Activated effector memory CD4-positive, alpha-beta T cell treated with anti-CD3 and anti-CD28 coated beads, Interleukin-2, amount 50 U/mL, for 16 hours (primary cell): ENCODE measurements around the gene GIGYF2.

ENCODE experiments used
- DNase-seq: peaks from one replicate; pipeline ENCODE4 v3.0.0-alpha.2; 2020

Gene GIGYF2

GRCh38 chr2:232761301-232761907 is 64.3 kb downstream of the GIGYF2 start:
- DNase-seq = peak; percentile 67

- no peak for DNase-seq
Observed at GRCh38 chr2:232767866-232768265, 70.7 kb downstream of the GIGYF2 start.

- DNase-seq = no peak
Observed at GRCh38 chr2:232770207-232770606, 73.1 kb downstream of the GIGYF2 start.

GRCh38 chr2:232771870-232772269 is 74.7 kb downstream of the GIGYF2 start:
- DNase-seq = no peak

- DNase-seq = no peak
Observed at GRCh38 chr2:232772531-232772930, 75.4 kb downstream of the GIGYF2 start.

GRCh38 chr2:232773815-232774214 is 76.7 kb downstream of the GIGYF2 start:
- DNase-seq = no peak

GRCh38 chr2:232776435-232776834 is 79.3 kb downstream of the GIGYF2 start, which contains the start of gene KCNJ13:
Gene KCNJ13 (minus strand): TSS chr2:232776565. CDS start chr2:232771362, 5,203 bp downstream.
- DNase-seq = no peak

- DNase-seq = no peak
Observed at GRCh38 chr2:232777276-232777675, 80.1 kb downstream of the GIGYF2 start.

GRCh38 chr2:232779465-232779864 is 82.3 kb downstream of the GIGYF2 start:
- no peak for DNase-seq

- DNase-seq = no peak
Observed at GRCh38 chr2:232779934-232780333, 82.8 kb downstream of the GIGYF2 start.

- peak; percentile 64 for DNase-seq
Observed at GRCh38 chr2:232781765-232782164, 84.6 kb downstream of the GIGYF2 start.

GRCh38 chr2:232783278-232783677 is 86.1 kb downstream of the GIGYF2 start:
- DNase-seq = no peak

GRCh38 chr2:232787806-232788205 is 90.7 kb downstream of the GIGYF2 start:
- no peak for DNase-seq

GRCh38 chr2:232789082-232789481 is 92.0 kb downstream of the GIGYF2 start:
- DNase-seq = no peak

GRCh38 chr2:232791518-232791917 is 94.4 kb downstream of the GIGYF2 start:
- DNase-seq = no peak

- DNase-seq = no peak
Observed at GRCh38 chr2:232793271-232793670, 96.1 kb downstream of the GIGYF2 start.

GRCh38 chr2:232794981-232795380 is 97.8 kb downstream of the GIGYF2 start:
- no peak for DNase-seq

GRCh38 chr2:232795920-232796319 is 98.8 kb downstream of the GIGYF2 start:
- DNase-seq = no peak

GRCh38 chr2:232798187-232798586 is 101.1 kb downstream of the GIGYF2 start:
- no peak for DNase-seq

- DNase-seq = no peak
Observed at GRCh38 chr2:232800166-232800565, 103.0 kb downstream of the GIGYF2 start.

- DNase-seq = no peak
Observed at GRCh38 chr2:232802091-232802490, 105.0 kb downstream of the GIGYF2 start.

GRCh38 chr2:232809349-232810124 is 112.4 kb downstream of the GIGYF2 start:
- no peak for DNase-seq

- no peak for DNase-seq
Observed at GRCh38 chr2:232810444-232810843, 113.3 kb downstream of the GIGYF2 start.

GRCh38 chr2:232815569-232815968 is 118.4 kb downstream of the GIGYF2 start:
- no peak for DNase-seq

GRCh38 chr2:232816657-232817056 is 119.5 kb downstream of the GIGYF2 start:
- DNase-seq = no peak
